Central memory CD8-positive, alpha-beta T cell (primary cell): ENCODE data around the gene CHCHD10.
A peak's percentile ranks its signal among the peaks of the same experiment; 100 is the strongest.

ENCODE experiments used
- ATAC-seq: fragments of 150-1000 bp; cut with Tn5 transposase; replicated peaks from 2 replicates; pipeline ENCODE4 v1.10.0; 2022; ENCODE audit warnings: mild to moderate bottlenecking, moderate FRiP score, moderate number of reproducible peaks; ENCODE audit not compliant: poor library complexity, severe bottlenecking; ENCODE audit errors: extremely low read depth
- DNase-seq, 2 donors: peaks; one replicate each; pipeline ENCODE4 v3.0.0; 2021; ENCODE audit warnings: low spot score in 2 of 2
- H3K27ac Mint-ChIP-seq: one replicate; pipeline ENCODE4 v1.8.0; 2022; ENCODE audit warnings: low read depth, mild to moderate bottlenecking, moderate library complexity, mixed read lengths
- H3K27me3 Mint-ChIP-seq: one replicate; pipeline ENCODE4 v1.8.0; 2022; ENCODE audit warnings: mixed read lengths
- H3K36me3 Mint-ChIP-seq: one replicate; pipeline ENCODE4 v1.8.0; 2022; ENCODE audit warnings: mild to moderate bottlenecking, moderate library complexity, mixed read lengths; ENCODE audit not compliant: insufficient read depth
- H3K4me1 Mint-ChIP-seq: one replicate; pipeline ENCODE4 v1.8.0; 2022; ENCODE audit warnings: mixed read lengths
- H3K4me3 Mint-ChIP-seq: one replicate; pipeline ENCODE4 v1.8.0; 2022; ENCODE audit warnings: mild to moderate bottlenecking, moderate library complexity, mixed read lengths
- H3K9me3 Mint-ChIP-seq: one replicate; pipeline ENCODE4 v1.8.0; 2022; ENCODE audit warnings: mixed read lengths

Gene CHCHD10

GRCh38 chr22:23760056-23760455, 7.7 kb downstream of the CHCHD10 start:
- H3K9me3 Mint-ChIP-seq: no peaks in the 10 kb centered on the region
- H3K27ac Mint-ChIP-seq: no peak overlapping the region
- H3K4me3 Mint-ChIP-seq: no peak overlapping the region
- H3K4me1 Mint-ChIP-seq: peaks cover 18% of the 10 kb centered on the region
- peaks cover 5% of the 10 kb centered on the region for H3K36me3 Mint-ChIP-seq
- H3K27me3 Mint-ChIP-seq: no peaks in the 10 kb centered on the region
- no peak for ATAC-seq
- DNase-seq: no peak

GRCh38 chr22:23759566-23759965, 8.2 kb downstream of the CHCHD10 start:
- DNase-seq (no peak), ATAC-seq (no peak)
- H3K4me3 Mint-ChIP-seq: no peak overlapping the region
- H3K27me3 Mint-ChIP-seq: no peaks in the 10 kb centered on the region
- no peak overlapping the region for H3K27ac Mint-ChIP-seq
- peaks cover 18% of the 10 kb centered on the region for H3K4me1 Mint-ChIP-seq
- peaks cover 4% of the 10 kb centered on the region for H3K36me3 Mint-ChIP-seq
- no peaks in the 10 kb centered on the region for H3K9me3 Mint-ChIP-seq

GRCh38 chr22:23756891-23757290, 10.9 kb downstream of the CHCHD10 start:
- Mint-ChIP-seq H3K27ac (no peak overlapping the region), H3K9me3 (no peaks in the 10 kb centered on the region), H3K36me3 (peaks cover 1% of the 10 kb centered on the region), H3K4me1 (no peaks in the 10 kb centered on the region), H3K27me3 (no peaks in the 10 kb centered on the region), H3K4me3 (no peak overlapping the region)
- ATAC-seq: no peak
- no peak for DNase-seq

GRCh38 chr22:23755711-23756110, 12.1 kb downstream of the CHCHD10 start:
- H3K27ac Mint-ChIP-seq: no peak overlapping the region
- no peaks in the 10 kb centered on the region for H3K27me3 Mint-ChIP-seq
- no peak for ATAC-seq
- H3K9me3 Mint-ChIP-seq: no peaks in the 10 kb centered on the region
- H3K4me3 Mint-ChIP-seq: no peak overlapping the region
- no peak for DNase-seq
- H3K4me1 Mint-ChIP-seq: peaks cover under 1% of the 10 kb centered on the region
- H3K36me3 Mint-ChIP-seq: peaks cover 1% of the 10 kb centered on the region

GRCh38 chr22:23754980-23755636, 12.7 kb downstream of the CHCHD10 start:
- H3K4me3 Mint-ChIP-seq: no peak overlapping the region
- ATAC-seq: no peak
- H3K27me3 Mint-ChIP-seq: no peaks in the 10 kb centered on the region
- no peaks in the 10 kb centered on the region for H3K9me3 Mint-ChIP-seq
- H3K36me3 Mint-ChIP-seq: peaks cover 2% of the 10 kb centered on the region
- peaks cover 6% of the 10 kb centered on the region for H3K4me1 Mint-ChIP-seq
- H3K27ac Mint-ChIP-seq: no peak overlapping the region
- DNase-seq: no peak

GRCh38 chr22:23754220-23754919, 13.4 kb downstream of the CHCHD10 start, which contains the start of gene VPREB3:
TSS of gene VPREB3 (minus strand) at chr22:23754425. CDS start at chr22:23754363, 62 bp downstream.
- DNase-seq: no peak
- H3K4me3 Mint-ChIP-seq: peak within 1 kb of the TSS; percentile 48
- H3K27me3 Mint-ChIP-seq: no peaks in the 10 kb centered on the region
- H3K36me3 Mint-ChIP-seq: peaks cover 3% of the 10 kb centered on the region
- H3K9me3 Mint-ChIP-seq: no peaks in the 10 kb centered on the region
- H3K4me1 Mint-ChIP-seq: peaks cover 13% of the 10 kb centered on the region
- ATAC-seq: no peak
- H3K27ac Mint-ChIP-seq: no peak within 1 kb of the TSS

GRCh38 chr22:23753385-23753784, 14.4 kb downstream of the CHCHD10 start:
- DNase-seq (no peak), ATAC-seq (no peak)
- peak overlapping the region; percentile 48 for H3K4me3 Mint-ChIP-seq
- H3K27me3 Mint-ChIP-seq: no peaks in the 10 kb centered on the region
- peaks cover 3% of the 10 kb centered on the region for H3K36me3 Mint-ChIP-seq
- H3K4me1 Mint-ChIP-seq: peaks cover 13% of the 10 kb centered on the region
- no peak overlapping the region for H3K27ac Mint-ChIP-seq
- H3K9me3 Mint-ChIP-seq: no peaks in the 10 kb centered on the region

GRCh38 chr22:23752750-23753149, 15.0 kb downstream of the CHCHD10 start:
- peaks cover 3% of the 10 kb centered on the region for H3K36me3 Mint-ChIP-seq
- peaks cover 13% of the 10 kb centered on the region for H3K4me1 Mint-ChIP-seq
- DNase-seq (no peak), ATAC-seq (no peak)
- no peak overlapping the region for H3K27ac Mint-ChIP-seq
- no peaks in the 10 kb centered on the region for H3K9me3 Mint-ChIP-seq
- no peaks in the 10 kb centered on the region for H3K27me3 Mint-ChIP-seq
- H3K4me3 Mint-ChIP-seq: peak overlapping the region; percentile 79

GRCh38 chr22:23752090-23752691, 15.6 kb downstream of the CHCHD10 start:
- Mint-ChIP-seq H3K27ac (no peak overlapping the region), H3K36me3 (peaks cover 3% of the 10 kb centered on the region), H3K4me3 (peak overlapping the region; percentile 79), H3K27me3 (no peaks in the 10 kb centered on the region), H3K4me1 (peaks cover 13% of the 10 kb centered on the region), H3K9me3 (no peaks in the 10 kb centered on the region)
- DNase-seq (no peak), ATAC-seq (no peak)

GRCh38 chr22:23751441-23751996, 16.3 kb downstream of the CHCHD10 start:
- peaks cover 13% of the 10 kb centered on the region for H3K4me1 Mint-ChIP-seq
- no peaks in the 10 kb centered on the region for H3K27me3 Mint-ChIP-seq
- DNase-seq (no peak), ATAC-seq (no peak)
- H3K36me3 Mint-ChIP-seq: peaks cover 3% of the 10 kb centered on the region
- H3K9me3 Mint-ChIP-seq: no peaks in the 10 kb centered on the region
- peak overlapping the region; percentile 67 for H3K27ac Mint-ChIP-seq
- peak overlapping the region; percentile 79 for H3K4me3 Mint-ChIP-seq

GRCh38 chr22:23750714-23751440, 16.9 kb downstream of the CHCHD10 start, which contains the start of gene ZNF70:
TSS of gene ZNF70 (minus strand) at chr22:23751112. CDS start at chr22:23745140, 5,972 bp downstream.
- Mint-ChIP-seq H3K27ac (peak within 1 kb of the TSS; percentile 67), H3K4me3 (peak within 1 kb of the TSS; percentile 79), H3K9me3 (no peaks in the 10 kb centered on the region), H3K36me3 (peaks cover 3% of the 10 kb centered on the region), H3K4me1 (peaks cover 13% of the 10 kb centered on the region), H3K27me3 (no peaks in the 10 kb centered on the region)
- peak; percentile 73 to 74 for DNase-seq
- peak; percentile 100 for ATAC-seq

- H3K9me3 Mint-ChIP-seq: no peaks in the 10 kb centered on the region
These were observed 17.4 kb downstream of the CHCHD10 start for GRCh38 chr22:23750367-23750713.

More at GRCh38 chr22:23750367-23750713, 17.4 kb downstream of the CHCHD10 start:
- no peaks in the 10 kb centered on the region for H3K27me3 Mint-ChIP-seq
- peaks cover 15% of the 10 kb centered on the region for H3K4me1 Mint-ChIP-seq
- DNase-seq: no peak
- H3K4me3 Mint-ChIP-seq: peak overlapping the region; percentile 79
- peaks cover 3% of the 10 kb centered on the region for H3K36me3 Mint-ChIP-seq
- ATAC-seq: no peak
- H3K27ac Mint-ChIP-seq: peak overlapping the region; percentile 67
